Loucy (cell line): ENCODE results near the gene ALOX15.

Source experiments
- H2AFZ ChIP-seq: fragments of 200-600 bp; sonication (generic); 2 replicates; pipeline ENCODE4 v1.6.0; 2016; ENCODE audit warnings: antibody characterized with exemption, mild to moderate bottlenecking, low read length, moderate library complexity
- H3F3A ChIP-seq: fragments of 200-600 bp; 2 replicates; pipeline ENCODE4 v1.6.0; 2016; ENCODE audit warnings: antibody characterized with exemption, low read depth, mild to moderate bottlenecking
- H3K27me3 ChIP-seq: fragments of 200-600 bp; sonication (generic); 2 replicates; pipeline ENCODE4 v1.6.1; 2014; ENCODE audit warnings: low read length, mild to moderate bottlenecking; ENCODE audit not compliant: insufficient read depth, poor library complexity, severe bottlenecking
- H3K36me3 ChIP-seq: fragments of 200-600 bp; sonication (generic); 2 replicates; pipeline ENCODE4 v1.6.1; 2016; ENCODE audit warnings: low read length; ENCODE audit not compliant: insufficient read depth
- H3K4me1 ChIP-seq: fragments of 200-600 bp; sonication (generic); 2 replicates; pipeline ENCODE4 v1.5.1; 2014; ENCODE audit warnings: low read length, mild to moderate bottlenecking; ENCODE audit not compliant: insufficient read depth, poor library complexity, severe bottlenecking
- H3K4me2 ChIP-seq: fragments of 200-600 bp; sonication (generic); 2 replicates; pipeline ENCODE4 v1.6.0; 2014; ENCODE audit warnings: antibody characterized with exemption, low read length, low read depth, mild to moderate bottlenecking; ENCODE audit not compliant: poor library complexity, severe bottlenecking
- H3K4me3 ChIP-seq: fragments of 200-600 bp; sonication (generic); 2 replicates; pipeline ENCODE4 v1.5.1; 2014; ENCODE audit warnings: low read length, mild to moderate bottlenecking, mixed read lengths; ENCODE audit not compliant: poor library complexity, severe bottlenecking
- H3K79me2 ChIP-seq: fragments of 200-600 bp; sonication (generic); 2 replicates; pipeline ENCODE4 v1.6.1; 2014; ENCODE audit warnings: low read length; ENCODE audit not compliant: insufficient read depth
- H3K9ac ChIP-seq: fragments of 200-600 bp; sonication (generic); 2 replicates; pipeline ENCODE4 v1.6.0; 2014; ENCODE audit warnings: mild to moderate bottlenecking, low read depth, low read length, moderate library complexity; ENCODE audit not compliant: poor library complexity, severe bottlenecking
- H3K9me2 ChIP-seq: fragments of 200-600 bp; sonication (generic); replicated peaks from 2 replicates; pipeline ENCODE4 v1.6.1; 2016; ENCODE audit warnings: low read depth, low read length, mixed read lengths
- H3K9me3 ChIP-seq: fragments of 200-600 bp; sonication (generic); 2 replicates; pipeline ENCODE4 v1.6.1; 2014; ENCODE audit warnings: mild to moderate bottlenecking, antibody characterized with exemption, low read length, low read depth; ENCODE audit not compliant: insufficient read depth
- H4K20me1 ChIP-seq: fragments of 200-600 bp; sonication (generic); 2 replicates; pipeline ENCODE4 v1.6.0; 2014; ENCODE audit warnings: antibody characterized with exemption, low read length, mild to moderate bottlenecking; ENCODE audit not compliant: insufficient read depth, poor library complexity, severe bottlenecking
- CTCF ChIP-seq: fragments of 200-600 bp; sonication (generic); conservative IDR thresholded peaks from 2 replicates; pipeline ENCODE4 v1.5.1; 2014; ENCODE audit warnings: mild to moderate bottlenecking, antibody characterized with exemption, low read length
- EZH2phosphoT487 ChIP-seq: fragments of 200-600 bp; IDR thresholded peaks from 2 replicates; pipeline ENCODE4 v1.6.1; 2018; ENCODE audit warnings: antibody characterized with exemption, mild to moderate bottlenecking, moderate library complexity, borderline replicate concordance

The ALOX15 gene

GRCh38 chr17:4673169-4673568 is 31.7 kb upstream of the ALOX15 start:
- no peaks in the 10 kb centered on the region for H3K4me1 ChIP-seq
- H3K36me3 ChIP-seq, result peaks cover 74% of the 10 kb centered on the region; the same call in 1 of the 2 replicates

DNA sequence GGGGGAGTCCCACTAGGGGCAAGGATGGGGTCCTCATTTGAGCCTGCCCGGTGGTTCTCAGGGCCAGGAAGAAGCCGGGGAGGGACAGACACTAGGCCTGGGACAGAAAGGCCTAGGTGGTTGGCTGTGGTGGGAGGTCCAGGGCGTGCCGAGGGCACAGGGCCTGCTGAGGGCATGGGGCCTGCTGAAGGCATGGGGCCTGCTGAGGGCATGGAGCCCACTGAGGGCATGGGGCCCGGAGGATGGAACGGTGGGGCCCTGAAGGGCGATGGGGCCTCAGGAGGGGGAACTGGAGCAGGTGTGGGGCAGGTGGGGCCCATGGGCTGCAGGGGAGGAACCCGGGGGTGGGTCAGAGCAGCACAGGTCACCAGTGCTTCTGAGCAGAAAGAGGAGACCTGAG is 31.3 kb upstream of the ALOX15 start:
- Histone ChIP-seq H3K27me3 (no peaks in the 10 kb centered on the region), H3K4me3 (no peak overlapping the region), H3K9me3 (no peaks in the 10 kb centered on the region), H3K79me2 (no peaks in the 10 kb centered on the region), H4K20me1 (no peaks in the 10 kb centered on the region), H3F3A (no peaks in the 10 kb centered on the region), H3K36me3 (peaks cover 72% of the 10 kb centered on the region; the same call in 1 of the 2 replicates), H3K4me1 (no peaks in the 10 kb centered on the region), H3K4me2 (no peak overlapping the region), H2AFZ (no peak overlapping the region), H3K9me2 (no peaks in the 10 kb centered on the region), H3K9ac (no peak overlapping the region)
- TF ChIP-seq EZH2phosphoT487, result no peak
- TF ChIP-seq CTCF, result no peak

More at GRCh38 chr17:4673169-4673568, 31.7 kb upstream of the ALOX15 start:
- no peak overlapping the region for H2AFZ ChIP-seq
- H3K9me2 ChIP-seq, result no peaks in the 10 kb centered on the region
- no peaks in the 10 kb centered on the region for H3K27me3 ChIP-seq
- H3K9ac ChIP-seq, result no peak overlapping the region
- no peaks in the 10 kb centered on the region for H3F3A ChIP-seq
- no peak overlapping the region for H3K4me3 ChIP-seq
- TF ChIP-seq CTCF (no peak), EZH2phosphoT487 (no peak)
- H3K9me3 ChIP-seq, result no peaks in the 10 kb centered on the region
- H3K4me2 ChIP-seq, result no peak overlapping the region
- no peaks in the 10 kb centered on the region for H4K20me1 ChIP-seq
- no peaks in the 10 kb centered on the region for H3K79me2 ChIP-seq

GRCh38 chr17:4672055-4672630 is 30.7 kb upstream of the ALOX15 start:
- no peaks in the 10 kb centered on the region for H4K20me1 ChIP-seq
- H3K79me2 ChIP-seq, result no peaks in the 10 kb centered on the region
- peaks cover 69% of the 10 kb centered on the region; the same call in 1 of the 2 replicates for H3K36me3 ChIP-seq
- TF ChIP-seq CTCF (no peak), EZH2phosphoT487 (no peak)
- no peaks in the 10 kb centered on the region for H3K9me3 ChIP-seq
- no peak overlapping the region for H2AFZ ChIP-seq
- H3K4me3 ChIP-seq, result no peak overlapping the region
- H3K4me1 ChIP-seq, result no peaks in the 10 kb centered on the region
- no peak overlapping the region for H3K9ac ChIP-seq
- H3K27me3 ChIP-seq, result no peaks in the 10 kb centered on the region
- H3F3A ChIP-seq, result no peaks in the 10 kb centered on the region
- no peak overlapping the region for H3K4me2 ChIP-seq
- no peaks in the 10 kb centered on the region for H3K9me2 ChIP-seq
